ENCODE data around the gene TPCN1. TPM values are rescaled to one million over a fixed set of nuclear protein-coding genes. Genes with fewer than 3 reads are reported as not detected.

The TPCN1 gene
- total RNA-seq, 1 donor from 2014 or later, result 56.3 TPM

- Histone ChIP-seq H3K27ac (peak overlapping the region; percentile 86 to 94), H3K27me3 (no peaks in the 10 kb centered on the region), H3K36me3 (peaks cover 3 to 9% of the 10 kb centered on the region in 2 donors), H3K9me3 (no peaks in the 10 kb centered on the region), H3K4me1 (peaks cover 45 to 74% of the 10 kb centered on the region in 2 donors), H3K4me3 (peak overlapping the region in 1 of 2 donors; percentile 34)
- no peak for TF ChIP-seq CTCF (IDR thresholded peaks at IDR 0.05)
- intact Hi-C loops (cut with DNase I), result loop anchor here (1.0 kb wide), 1 partner anchor 59 kb away; the partner anchor contains the start of genes DDX54 and RITA1
- no peak for DNase-seq (ENCODE audit: low spot score in 2 of 2)
Measured at GRCh38 chr12:113244478-113244958, 23.3 kb downstream of the TPCN1 start.

- H3K27ac ChIP-seq, result peak overlapping the region; percentile 86 to 94
- H3K36me3 ChIP-seq, result peaks cover 10 to 12% of the 10 kb centered on the region in 2 donors
- TF ChIP-seq CTCF (IDR thresholded peaks at IDR 0.05), result peak in 1 of 3 experiments; percentile 25
- H3K9me3 ChIP-seq, result no peaks in the 10 kb centered on the region
- peak overlapping the region; percentile 20 to 42 for H3K4me3 ChIP-seq
- intact Hi-C loops (cut with DNase I), result loop anchor here (1.0 to 2.0 kb wide), 4 partner anchors 25 to 53 kb away; partner anchors contain the start of gene TPCN1
- no peaks in the 10 kb centered on the region for H3K27me3 ChIP-seq
- H3K4me1 ChIP-seq, result peaks cover 36 to 63% of the 10 kb centered on the region in 2 donors
- DNase-seq (ENCODE audit: low spot score in 2 of 2), result peak in 1 of 2 donors; percentile 90
Measured at GRCh38 chr12:113245695-113246477, 24.6 kb downstream of the TPCN1 start.

GRCh38 chr12:113246478-113247122 lies 25.3 kb downstream of the TPCN1 start:
- no peak for DNase-seq (ENCODE audit: low spot score in 2 of 2)
- H3K9me3 ChIP-seq, result no peaks in the 10 kb centered on the region
- TF ChIP-seq CTCF (IDR thresholded peaks at IDR 0.05), result no peak
- H3K4me1 ChIP-seq, result peaks cover 29 to 58% of the 10 kb centered on the region in 2 donors
- peak overlapping the region; percentile 86 to 94 for H3K27ac ChIP-seq
- H3K36me3 ChIP-seq, result peaks cover 10 to 13% of the 10 kb centered on the region in 2 donors
- no peaks in the 10 kb centered on the region for H3K27me3 ChIP-seq
- H3K4me3 ChIP-seq, result peak overlapping the region in 1 of 2 donors; percentile 42
- intact Hi-C loops (cut with DNase I), result loop anchor here (1.0 to 2.0 kb wide), 4 partner anchors 25 to 52 kb away; partner anchors contain the start of gene TPCN1

GRCh38 chr12:113247123-113248050 lies 26.1 kb downstream of the TPCN1 start:
- no peak for DNase-seq (ENCODE audit: low spot score in 2 of 2)

More at GRCh38 chr12:113247123-113248050, 26.1 kb downstream of the TPCN1 start:
- peaks cover 29 to 52% of the 10 kb centered on the region in 2 donors for H3K4me1 ChIP-seq
- no peaks in the 10 kb centered on the region for H3K27me3 ChIP-seq
- H3K9me3 ChIP-seq, result no peaks in the 10 kb centered on the region
- no peak overlapping the region for H3K4me3 ChIP-seq
- H3K36me3 ChIP-seq, result peaks cover 16 to 21% of the 10 kb centered on the region in 2 donors
- no peak for TF ChIP-seq CTCF (IDR thresholded peaks at IDR 0.05)
- H3K27ac ChIP-seq, result peak overlapping the region; percentile 86 to 94
- intact Hi-C loops (cut with DNase I), result loop anchor here (2.0 kb wide), 2 partner anchors 51 kb away; no protein-coding TSS in a partner anchor

All from ascending aorta (tissue), 2 donors.